HL-60 (cell line): Measurements from ENCODE around the gene FBXL17.

Experiments used
- GABPA ChIP-seq: IDR thresholded peaks from 2 replicates; pipeline ENCODE4 v1.6.1; 2012; ENCODE audit warnings: low read depth
- TF ChIP-seq, protein P1 (sequence below): IDR thresholded peaks from one replicate; pipeline ENCODE4 v1.5.1; 2011; ENCODE audit warnings: low read length, control low read depth, inconsistent platforms; ENCODE audit not compliant: insufficient read depth
- TF ChIP-seq, protein P2 (sequence below): IDR thresholded peaks from 2 replicates; pipeline ENCODE4 v1.6.1; 2012; ENCODE audit warnings: low read depth; ENCODE audit not compliant: insufficient replicate concordance

DNA sequence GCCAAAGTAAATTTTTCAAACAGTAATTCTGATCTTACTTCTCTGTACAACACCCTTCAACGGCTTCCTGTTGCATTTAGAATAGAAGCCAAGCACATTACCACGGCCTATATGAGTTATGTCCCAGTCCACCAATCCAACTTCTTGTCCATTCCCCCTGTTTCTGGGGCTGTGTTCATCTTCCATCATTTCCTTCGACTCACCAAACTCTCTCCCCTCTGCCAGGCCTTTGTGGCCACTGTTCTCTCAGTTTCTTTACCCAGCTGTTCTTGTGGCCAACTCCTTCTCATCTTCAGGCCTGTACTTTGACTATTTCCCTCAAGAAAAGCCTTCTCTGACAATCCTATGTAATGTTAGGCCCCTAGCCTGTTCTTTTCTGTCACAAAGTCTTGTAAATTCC, 451.8 kb downstream of the FBXL17 start:
- TF ChIP-seq, protein P1, sequence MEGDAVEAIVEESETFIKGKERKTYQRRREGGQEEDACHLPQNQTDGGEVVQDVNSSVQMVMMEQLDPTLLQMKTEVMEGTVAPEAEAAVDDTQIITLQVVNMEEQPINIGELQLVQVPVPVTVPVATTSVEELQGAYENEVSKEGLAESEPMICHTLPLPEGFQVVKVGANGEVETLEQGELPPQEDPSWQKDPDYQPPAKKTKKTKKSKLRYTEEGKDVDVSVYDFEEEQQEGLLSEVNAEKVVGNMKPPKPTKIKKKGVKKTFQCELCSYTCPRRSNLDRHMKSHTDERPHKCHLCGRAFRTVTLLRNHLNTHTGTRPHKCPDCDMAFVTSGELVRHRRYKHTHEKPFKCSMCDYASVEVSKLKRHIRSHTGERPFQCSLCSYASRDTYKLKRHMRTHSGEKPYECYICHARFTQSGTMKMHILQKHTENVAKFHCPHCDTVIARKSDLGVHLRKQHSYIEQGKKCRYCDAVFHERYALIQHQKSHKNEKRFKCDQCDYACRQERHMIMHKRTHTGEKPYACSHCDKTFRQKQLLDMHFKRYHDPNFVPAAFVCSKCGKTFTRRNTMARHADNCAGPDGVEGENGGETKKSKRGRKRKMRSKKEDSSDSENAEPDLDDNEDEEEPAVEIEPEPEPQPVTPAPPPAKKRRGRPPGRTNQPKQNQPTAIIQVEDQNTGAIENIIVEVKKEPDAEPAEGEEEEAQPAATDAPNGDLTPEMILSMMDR = no peak
- no peak for TF ChIP-seq GABPA
- TF ChIP-seq, protein P2, sequence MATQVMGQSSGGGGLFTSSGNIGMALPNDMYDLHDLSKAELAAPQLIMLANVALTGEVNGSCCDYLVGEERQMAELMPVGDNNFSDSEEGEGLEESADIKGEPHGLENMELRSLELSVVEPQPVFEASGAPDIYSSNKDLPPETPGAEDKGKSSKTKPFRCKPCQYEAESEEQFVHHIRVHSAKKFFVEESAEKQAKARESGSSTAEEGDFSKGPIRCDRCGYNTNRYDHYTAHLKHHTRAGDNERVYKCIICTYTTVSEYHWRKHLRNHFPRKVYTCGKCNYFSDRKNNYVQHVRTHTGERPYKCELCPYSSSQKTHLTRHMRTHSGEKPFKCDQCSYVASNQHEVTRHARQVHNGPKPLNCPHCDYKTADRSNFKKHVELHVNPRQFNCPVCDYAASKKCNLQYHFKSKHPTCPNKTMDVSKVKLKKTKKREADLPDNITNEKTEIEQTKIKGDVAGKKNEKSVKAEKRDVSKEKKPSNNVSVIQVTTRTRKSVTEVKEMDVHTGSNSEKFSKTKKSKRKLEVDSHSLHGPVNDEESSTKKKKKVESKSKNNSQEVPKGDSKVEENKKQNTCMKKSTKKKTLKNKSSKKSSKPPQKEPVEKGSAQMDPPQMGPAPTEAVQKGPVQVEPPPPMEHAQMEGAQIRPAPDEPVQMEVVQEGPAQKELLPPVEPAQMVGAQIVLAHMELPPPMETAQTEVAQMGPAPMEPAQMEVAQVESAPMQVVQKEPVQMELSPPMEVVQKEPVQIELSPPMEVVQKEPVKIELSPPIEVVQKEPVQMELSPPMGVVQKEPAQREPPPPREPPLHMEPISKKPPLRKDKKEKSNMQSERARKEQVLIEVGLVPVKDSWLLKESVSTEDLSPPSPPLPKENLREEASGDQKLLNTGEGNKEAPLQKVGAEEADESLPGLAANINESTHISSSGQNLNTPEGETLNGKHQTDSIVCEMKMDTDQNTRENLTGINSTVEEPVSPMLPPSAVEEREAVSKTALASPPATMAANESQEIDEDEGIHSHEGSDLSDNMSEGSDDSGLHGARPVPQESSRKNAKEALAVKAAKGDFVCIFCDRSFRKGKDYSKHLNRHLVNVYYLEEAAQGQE = no peak
